GM19463 (cell line): ENCODE data around the gene DCHS1.
A peak's percentile ranks its signal among the peaks of the same experiment; 100 is the strongest.

Experiments
- ATAC-seq: cut with Tn5 transposase; IDR thresholded peaks from one replicate; pipeline ENCODE4 v1.9.1; 2021; ENCODE audit warnings: mild to moderate bottlenecking, moderate library complexity; ENCODE audit not compliant: unreplicated experiment

DCHS1 gene

GRCh38 chr11:6628526-6628925 lies 27.1 kb downstream of the DCHS1 start:
- no peak for ATAC-seq

- ATAC-seq, result peak; percentile 89
Observed at GRCh38 chr11:6627762-6628241, 27.8 kb downstream of the DCHS1 start.

GRCh38 chr11:6626971-6627761 lies 28.4 kb downstream of the DCHS1 start:
- ATAC-seq, result peak; percentile 18

GRCh38 chr11:6625832-6626420 lies 29.7 kb downstream of the DCHS1 start:
- ATAC-seq, result no peak

DNA sequence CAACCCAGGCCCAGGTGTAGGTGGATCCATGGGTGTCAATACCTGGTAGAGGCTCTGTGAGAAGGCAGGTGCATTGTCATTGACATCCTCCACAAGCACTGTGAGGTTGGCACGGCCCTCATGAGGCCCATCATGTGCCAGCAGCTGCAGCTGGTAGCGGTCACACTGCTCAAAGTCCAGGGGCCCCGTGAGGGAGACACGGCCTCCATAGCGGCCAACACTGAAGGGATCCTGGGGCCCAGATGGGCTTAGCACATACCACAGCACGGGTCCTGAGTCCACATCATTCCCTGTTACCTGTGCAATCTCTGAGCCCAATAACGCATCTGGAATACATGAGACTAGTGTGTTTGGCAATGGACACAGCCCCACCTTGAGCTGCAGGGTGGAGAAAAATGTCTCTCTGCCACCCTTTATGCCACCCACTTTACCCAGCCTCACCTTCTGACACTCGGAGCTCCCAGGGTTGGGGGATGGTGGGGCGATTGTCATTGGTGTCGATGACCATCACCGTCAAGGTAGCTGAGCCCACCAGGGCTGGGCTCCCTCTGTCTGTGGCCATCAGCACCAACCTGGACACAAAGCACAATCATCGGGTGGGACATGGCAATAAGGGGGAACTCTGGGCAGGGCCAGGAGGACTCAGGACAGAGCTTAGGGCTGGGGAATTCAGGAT lies 30.3 kb downstream of the DCHS1 start:
- ATAC-seq, result no peak

- no peak for ATAC-seq
Observed at GRCh38 chr11:6623391-6624363, 31.9 kb downstream of the DCHS1 start.

- ATAC-seq, result no peak
Observed at GRCh38 chr11:6622261-6623171, 33.1 kb downstream of the DCHS1 start.

GRCh38 chr11:6621711-6622211 lies 33.8 kb downstream of the DCHS1 start:
- no peak for ATAC-seq

DNA sequence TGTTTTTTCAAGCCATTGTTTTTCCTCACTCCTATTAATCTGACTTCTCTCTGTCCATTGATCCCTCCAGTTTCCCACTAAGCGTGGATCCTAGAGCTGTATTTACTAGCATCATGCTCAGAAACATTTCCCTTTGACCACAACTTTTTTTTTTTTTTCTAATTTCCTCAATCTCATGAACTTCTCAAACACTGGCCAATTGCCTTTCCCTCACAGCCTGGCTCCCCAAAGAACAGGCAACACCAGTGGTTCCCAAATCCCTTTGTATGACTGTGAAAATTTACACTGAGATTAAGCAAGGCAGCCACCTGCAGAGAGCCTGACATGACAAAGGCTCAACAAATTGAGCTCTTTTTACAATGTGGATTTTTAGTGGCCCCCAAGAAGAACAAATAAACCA lies 35.0 kb downstream of the DCHS1 start:
- ATAC-seq, result no peak

DNA sequence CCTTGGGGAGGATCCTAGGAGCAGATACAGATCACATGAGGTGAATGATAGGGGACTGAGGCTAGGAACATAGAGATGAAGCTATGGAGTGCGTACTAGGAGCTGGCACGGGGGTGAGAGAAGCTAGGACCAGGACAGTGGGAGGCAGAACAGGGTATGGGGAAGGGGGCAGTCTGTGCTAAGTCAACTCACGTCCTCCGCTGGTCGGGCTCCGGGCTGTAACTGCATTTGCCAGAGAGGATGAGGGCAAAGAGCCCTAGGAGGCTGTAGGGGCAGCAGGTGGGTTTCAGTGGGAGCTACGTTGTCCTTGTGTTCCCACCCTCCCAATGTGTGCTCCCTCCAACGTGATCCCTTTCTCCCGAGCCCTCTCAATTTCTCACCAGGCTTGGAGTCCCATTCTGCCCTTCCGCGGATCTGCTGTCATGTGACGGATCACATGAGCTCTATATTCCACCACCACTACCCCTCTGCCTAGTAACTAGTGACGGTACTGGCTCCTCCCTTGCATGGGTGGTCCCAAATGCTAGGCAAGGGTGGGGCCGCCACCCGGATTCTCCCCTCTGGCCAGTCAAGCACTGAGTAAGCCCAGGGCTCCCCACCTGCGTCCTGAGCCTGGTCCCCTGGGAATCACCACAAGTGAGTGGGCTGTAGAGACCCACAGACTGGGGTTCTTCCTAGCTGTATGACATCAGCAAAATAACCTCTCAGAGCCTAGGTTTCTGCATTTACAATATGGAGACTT lies 36.4 kb downstream of the DCHS1 start, which contains the start of gene TPP1:
Gene TPP1, minus strand, starts transcription at position 419 of the 742 bp plus-strand sequence. Its CDS starts 22 bp downstream, at position 397.
- ATAC-seq, result peak; percentile 99

DNA sequence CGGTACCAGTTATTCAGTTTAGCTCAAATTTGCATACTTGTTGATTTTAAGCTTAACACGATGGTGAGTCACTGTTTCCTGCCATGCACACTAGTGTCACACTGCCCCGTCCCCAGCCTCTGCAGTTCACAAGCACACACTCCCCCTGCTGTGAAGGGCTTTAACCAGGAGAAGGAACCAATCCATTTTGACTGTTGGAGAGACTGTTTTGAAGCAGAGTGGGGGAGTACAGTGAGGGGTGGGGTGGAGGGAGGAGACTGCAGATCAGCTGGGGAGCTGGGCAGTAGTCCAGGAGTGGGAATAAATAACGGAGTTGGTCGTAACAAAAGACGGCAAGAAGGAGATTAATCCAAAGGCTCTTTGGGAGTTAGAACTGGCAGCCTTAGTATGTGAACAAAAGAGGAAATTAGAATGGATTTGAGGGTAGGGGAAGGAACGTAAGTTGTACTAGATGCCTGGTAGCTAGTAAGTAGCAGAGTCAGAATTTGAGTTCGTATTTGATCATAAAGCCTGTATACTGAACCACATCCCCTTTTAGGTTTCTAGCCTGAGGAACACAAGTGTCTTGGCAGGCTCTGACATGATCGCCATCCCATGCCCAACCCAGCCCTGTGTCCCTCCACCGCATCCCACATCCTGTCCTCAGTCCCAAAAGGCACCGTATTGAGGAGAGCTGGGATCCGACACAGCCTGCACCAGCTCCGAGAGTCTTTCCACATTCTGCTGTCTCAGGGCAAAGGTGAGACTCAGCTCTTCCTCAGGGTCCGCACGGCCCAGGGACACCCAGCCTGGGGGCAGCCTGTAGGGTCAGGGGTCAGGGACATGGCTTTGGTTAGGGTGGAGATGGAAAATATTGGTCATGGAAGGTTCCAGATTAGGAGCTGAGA lies 37.2 kb downstream of the DCHS1 start:
- no peak for ATAC-seq

DNA sequence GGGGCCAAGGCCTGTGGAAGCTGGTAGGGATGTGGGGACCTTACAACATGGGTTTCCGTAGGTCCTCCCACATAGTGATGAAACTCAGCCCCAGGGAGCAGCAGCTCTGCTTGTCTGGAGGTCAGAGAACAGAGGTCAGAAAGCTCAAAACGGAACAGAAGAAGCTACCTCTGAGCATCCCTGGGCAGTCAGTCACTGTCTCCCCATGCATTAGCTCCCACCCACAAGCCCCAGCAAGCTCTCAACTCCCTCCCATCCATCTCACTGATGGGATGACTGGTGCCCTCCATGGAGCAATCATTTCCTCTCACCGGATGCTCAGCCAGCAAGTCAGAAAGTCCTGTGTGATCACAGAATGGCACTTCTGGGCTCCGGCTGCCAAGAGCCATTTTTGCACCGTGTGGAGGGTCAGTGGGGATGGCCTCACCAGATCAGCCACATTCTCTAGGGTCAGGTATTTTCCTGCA lies 38.3 kb downstream of the DCHS1 start:
- ATAC-seq, result no peak

- ATAC-seq, result no peak
Observed at GRCh38 chr11:6616596-6617250, 38.9 kb downstream of the DCHS1 start.

DNA sequence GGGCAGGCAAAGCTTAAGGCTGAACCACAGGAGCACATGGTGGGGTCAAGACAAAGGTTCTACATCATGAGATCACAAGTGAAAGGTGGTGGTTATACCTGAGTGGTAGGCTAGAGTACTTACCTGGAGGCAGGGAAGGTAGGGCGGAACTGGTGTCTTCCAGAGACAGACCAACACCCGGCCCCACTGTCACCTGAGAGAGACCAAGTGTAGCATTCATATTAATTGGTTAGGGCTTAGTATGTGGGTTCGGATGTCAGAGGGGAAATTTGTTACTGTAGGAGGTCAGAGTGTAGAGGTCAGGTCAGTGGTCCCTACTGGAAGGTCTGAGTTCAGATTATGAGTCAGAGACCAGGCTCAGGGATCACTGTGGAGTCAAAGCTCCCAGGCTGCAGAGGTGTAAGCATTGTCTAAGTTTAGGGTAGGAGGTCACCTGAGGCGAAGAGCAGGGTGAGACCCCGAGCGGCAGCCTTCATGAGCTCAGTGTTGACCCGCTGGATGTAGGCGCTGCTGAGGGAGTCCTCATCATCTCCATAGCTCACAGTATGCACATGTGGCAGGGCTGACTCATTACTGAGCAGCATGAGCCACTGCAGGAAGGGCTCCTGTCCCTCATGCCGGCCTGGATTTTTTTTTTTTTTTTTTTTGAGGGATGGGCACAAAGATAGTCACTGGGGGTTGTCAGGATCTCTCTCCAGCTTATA lies 39.6 kb downstream of the DCHS1 start:
- no peak for ATAC-seq

DNA sequence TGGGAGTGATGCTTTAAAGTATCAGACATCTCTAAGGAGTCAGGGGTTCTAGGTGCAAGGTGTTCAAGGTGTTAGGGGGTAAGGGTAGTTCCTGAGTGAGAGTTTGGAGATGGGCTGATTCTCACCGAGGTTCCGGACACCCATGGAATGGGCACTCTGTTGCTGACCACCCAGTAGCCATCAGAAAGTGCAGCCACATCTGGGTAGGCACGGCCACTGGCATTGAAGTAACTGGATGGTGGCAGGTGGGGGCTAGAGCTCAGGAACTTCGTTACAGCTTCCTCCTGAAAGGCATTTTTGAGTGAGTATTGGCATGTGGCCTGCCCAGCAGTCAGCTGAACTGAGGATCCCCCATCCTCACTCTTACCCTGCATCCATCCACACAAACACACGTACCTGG lies 40.6 kb downstream of the DCHS1 start:
- no peak for ATAC-seq

GRCh38 chr11:6614446-6614845 lies 41.2 kb downstream of the DCHS1 start:
- no peak for ATAC-seq
